Cardiac muscle cell (in vitro differentiated cells and primary cell): ENCODE measurements around the gene EIF4G3. TPM values are rescaled to one million over a fixed set of nuclear protein-coding genes. Genes with fewer than 3 reads are reported as not detected.
A peak's percentile ranks its signal among the peaks of the same experiment; 100 is the strongest.
"Not testable (repeated sequence)": the region's sequence is repeated elsewhere in the genome, so short reads cannot be mapped to it uniquely, and the experiment has no call there.

Experiments used
- DNase-seq, 2 donors: peaks; one replicate each; pipeline versions ENCODE4 v3.0.0 to v3.0.0-alpha.2; 2010 to 2017; ENCODE audit warnings: low read depth in 1 of 2, low spot score in 1 of 2
- H3K27ac ChIP-seq: fragments of 200-600 bp; sonication (generic); 2 replicates; pipeline ENCODE4 v1.5.1; 2016
- H3K27me3 ChIP-seq: fragments of 200-600 bp; sonication (generic); 2 replicates; pipeline ENCODE4 v1.6.0; 2016; ENCODE audit warnings: control low read depth
- H3K36me3 ChIP-seq: fragments of 200-600 bp; sonication (generic); 2 replicates; pipeline ENCODE4 v1.5.1; 2016; ENCODE audit warnings: control low read depth
- H3K4me1 ChIP-seq: fragments of 200-600 bp; sonication (generic); 2 replicates; pipeline ENCODE4 v1.8.1; 2017; ENCODE audit warnings: low read depth, mild to moderate bottlenecking, mixed run types
- H3K4me3 ChIP-seq: fragments of 200-600 bp; sonication (generic); 2 replicates; pipeline ENCODE4 v1.5.1; 2016; ENCODE audit warnings: mild to moderate bottlenecking
- H3K9me3 ChIP-seq: fragments of 200-600 bp; sonication (generic); 2 replicates; pipeline ENCODE4 v1.5.1; 2017; ENCODE audit warnings: low read depth, mild to moderate bottlenecking, control low read depth
- polyA plus RNA-seq: library from polyadenylated mRNA; unstranded; fragments of >200 nt; fragmentation: Nextera tagmentation; extraction: Ambion mirVana; gene quantifications from 2 replicates; pipeline ENCODE4 v1.2.1, GENCODE V29; 2016
- total RNA-seq: library from RNA; depleted of rRNA; stranded (reverse); fragments of >200 nt; gene quantifications from 2 replicates; pipeline ENCODE4 v1.2.3, GENCODE V29; 2016
- TF ChIP-seq, protein P1 (sequence below): IDR thresholded peaks from 2 replicates; pipeline ENCODE4 v1.5.1; 2012; ENCODE audit warnings: low read depth, mild to moderate bottlenecking, low read length

Gene EIF4G3
- total and polyA plus RNA-seq, 2 experiments from 2014 or later = 37.8 to 55.3 TPM

DNA sequence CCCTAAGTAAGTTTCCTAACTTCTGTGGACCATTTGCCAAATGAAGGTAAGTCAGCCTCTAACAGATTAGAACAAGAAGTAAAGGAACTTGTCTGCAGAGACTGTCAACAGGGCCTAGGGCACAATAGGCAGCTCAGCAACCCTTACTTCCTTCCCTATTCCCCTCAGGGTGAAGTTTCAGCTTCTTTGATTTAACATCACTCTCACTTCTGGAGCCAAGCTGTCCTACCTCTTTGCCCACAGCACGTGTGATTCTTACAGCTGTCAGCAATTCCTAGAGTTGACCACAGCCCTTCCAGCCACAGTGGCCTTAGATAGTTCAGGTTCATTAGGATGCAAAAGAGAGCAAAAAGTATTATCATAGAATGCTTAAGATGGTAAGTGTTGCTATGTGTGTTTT, 7.6 kb upstream of the EIF4G3 start:
- H3K27me3 ChIP-seq = peaks cover 4% of the 10 kb centered on the region
- H3K36me3 ChIP-seq = no peaks in the 10 kb centered on the region
- TF ChIP-seq, protein P1, sequence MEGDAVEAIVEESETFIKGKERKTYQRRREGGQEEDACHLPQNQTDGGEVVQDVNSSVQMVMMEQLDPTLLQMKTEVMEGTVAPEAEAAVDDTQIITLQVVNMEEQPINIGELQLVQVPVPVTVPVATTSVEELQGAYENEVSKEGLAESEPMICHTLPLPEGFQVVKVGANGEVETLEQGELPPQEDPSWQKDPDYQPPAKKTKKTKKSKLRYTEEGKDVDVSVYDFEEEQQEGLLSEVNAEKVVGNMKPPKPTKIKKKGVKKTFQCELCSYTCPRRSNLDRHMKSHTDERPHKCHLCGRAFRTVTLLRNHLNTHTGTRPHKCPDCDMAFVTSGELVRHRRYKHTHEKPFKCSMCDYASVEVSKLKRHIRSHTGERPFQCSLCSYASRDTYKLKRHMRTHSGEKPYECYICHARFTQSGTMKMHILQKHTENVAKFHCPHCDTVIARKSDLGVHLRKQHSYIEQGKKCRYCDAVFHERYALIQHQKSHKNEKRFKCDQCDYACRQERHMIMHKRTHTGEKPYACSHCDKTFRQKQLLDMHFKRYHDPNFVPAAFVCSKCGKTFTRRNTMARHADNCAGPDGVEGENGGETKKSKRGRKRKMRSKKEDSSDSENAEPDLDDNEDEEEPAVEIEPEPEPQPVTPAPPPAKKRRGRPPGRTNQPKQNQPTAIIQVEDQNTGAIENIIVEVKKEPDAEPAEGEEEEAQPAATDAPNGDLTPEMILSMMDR = no peak

DNA sequence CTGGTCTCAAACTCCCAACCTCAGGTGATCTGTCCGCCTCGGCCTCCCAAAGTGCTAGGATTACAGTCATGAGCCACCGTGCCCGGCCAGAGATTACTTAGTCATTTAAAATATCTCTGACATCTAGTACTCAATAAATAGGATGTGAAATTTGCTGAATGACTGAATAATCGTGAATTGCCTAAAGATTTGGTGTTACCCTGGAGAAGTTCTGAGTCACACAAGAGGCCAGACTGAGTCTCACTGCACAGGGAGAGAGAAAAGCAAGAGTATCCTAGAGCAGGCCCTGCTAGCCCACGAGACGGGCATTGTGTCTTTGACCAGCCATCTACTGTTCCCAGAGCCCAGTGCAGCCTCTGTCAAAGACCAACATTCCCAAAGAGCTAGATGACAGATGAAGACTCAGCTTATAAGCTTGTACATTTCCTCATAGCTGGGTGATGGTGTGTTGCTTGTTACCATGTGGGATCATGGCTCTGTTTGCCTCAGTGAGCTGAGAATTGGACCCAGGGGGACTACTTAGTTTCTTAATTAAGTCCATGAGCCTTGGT, 5.6 kb upstream of the EIF4G3 start:
- H3K4me1 ChIP-seq = peaks cover 4% of the 10 kb centered on the region
- TF ChIP-seq, protein P1 = no peak
- H3K36me3 ChIP-seq = no peaks in the 10 kb centered on the region
- no peak overlapping the region for H3K4me3 ChIP-seq
- no peaks in the 10 kb centered on the region for H3K9me3 ChIP-seq
- no peaks in the 10 kb centered on the region for H3K27me3 ChIP-seq
- no peak for DNase-seq
- no peak overlapping the region for H3K27ac ChIP-seq

More for the DNA sequence above, 7.6 kb upstream of the EIF4G3 start:
- H3K4me1 ChIP-seq = peaks cover 4% of the 10 kb centered on the region
- H3K4me3 ChIP-seq = no peak overlapping the region
- no peak overlapping the region for H3K27ac ChIP-seq
- no peaks in the 10 kb centered on the region for H3K9me3 ChIP-seq
- DNase-seq = peak in 1 of 2 donors; percentile 31

DNA sequence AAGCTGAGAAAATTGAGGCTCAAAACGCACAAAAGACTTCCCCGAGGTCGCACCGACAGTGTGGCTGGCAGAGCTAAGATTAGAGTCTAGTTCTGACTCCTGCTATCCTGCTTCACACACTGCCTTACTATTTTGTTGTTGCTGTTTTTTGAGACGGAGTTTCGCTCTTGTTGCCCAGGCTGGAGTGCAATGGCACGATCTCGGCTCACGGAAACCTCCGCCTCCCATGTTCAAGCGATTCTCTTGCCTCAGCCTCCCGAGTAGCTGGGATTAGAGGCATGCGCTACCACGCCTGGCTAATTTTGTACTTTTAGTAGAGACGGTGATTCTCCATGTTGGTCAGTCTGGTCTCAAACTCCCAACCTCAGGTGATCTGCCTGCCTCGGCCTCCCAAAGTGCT, 1.6 kb upstream of the EIF4G3 start:
- H3K36me3 ChIP-seq, H3K9me3 ChIP-seq, H3K27me3 ChIP-seq, H3K27ac ChIP-seq, H3K4me3 ChIP-seq, DNase-seq, H3K4me1 ChIP-seq: not testable (repeated sequence)

DNA sequence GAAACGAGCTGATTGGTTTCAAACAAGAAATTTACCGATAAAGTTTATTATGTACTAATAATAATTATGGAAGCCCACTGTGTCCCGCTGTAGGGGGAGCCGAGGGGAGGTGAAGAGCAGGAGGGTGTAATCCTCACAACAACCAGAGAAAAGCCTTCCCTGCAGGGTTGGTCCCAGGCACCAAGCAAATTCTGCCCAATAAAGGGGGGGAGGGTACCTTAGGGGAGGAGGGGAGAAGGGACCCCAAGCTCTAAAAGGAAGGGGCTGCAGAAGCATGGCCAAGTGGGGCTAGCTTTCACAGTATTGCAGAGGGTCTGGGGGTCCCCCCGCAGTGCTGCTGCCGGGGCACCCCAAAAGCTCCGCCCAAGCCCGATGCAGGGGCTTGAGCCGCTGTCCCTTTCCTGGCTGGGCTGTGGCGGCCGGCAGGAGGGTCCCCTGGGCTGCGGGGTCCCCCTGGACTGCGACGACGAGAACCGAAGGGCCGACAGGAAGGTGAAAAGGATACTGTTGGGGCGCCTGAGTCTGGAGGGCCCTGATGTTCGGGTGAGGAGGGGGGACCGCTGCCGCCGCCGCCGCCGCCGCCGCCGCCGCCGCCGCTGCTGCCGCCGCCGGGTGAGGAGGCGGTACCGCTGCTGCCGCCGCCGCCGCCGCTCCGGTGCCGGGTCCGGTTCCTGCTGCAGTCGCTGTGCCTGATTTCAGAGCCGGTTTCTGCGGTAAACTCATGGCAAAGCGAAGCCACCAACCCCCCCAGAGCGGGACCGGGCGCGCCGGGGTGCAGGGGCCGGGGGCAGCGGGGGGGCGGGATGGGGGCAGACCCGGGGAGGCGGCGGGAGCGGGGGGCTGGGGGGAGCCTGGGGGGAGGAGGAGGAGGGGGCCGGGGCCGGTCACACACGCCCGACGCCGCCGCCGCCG, 771 bp downstream of the EIF4G3 start:
- Histone ChIP-seq H3K4me1 (peaks cover 14% of the 10 kb centered on the region), H3K27ac (peak overlapping the region; percentile 84)
- TF ChIP-seq, protein P1 = no peak

DNA sequence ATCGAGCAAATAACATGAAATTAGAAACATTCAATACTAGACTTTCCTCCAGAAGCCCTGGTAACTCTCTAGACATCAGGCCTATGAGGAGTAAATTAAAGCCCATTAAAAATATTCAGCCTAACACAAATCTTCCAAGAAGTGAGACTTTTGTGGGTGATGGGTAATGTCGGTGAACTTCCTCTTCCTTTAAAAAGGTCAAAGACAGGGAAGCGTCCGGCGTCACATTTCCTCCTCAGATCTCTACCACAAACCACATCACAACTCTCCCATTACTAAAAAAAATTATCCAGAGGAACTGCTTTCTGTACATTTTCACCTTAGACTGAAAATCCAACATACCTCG, 1.4 kb downstream of the EIF4G3 start:
- no peaks in the 10 kb centered on the region for H3K27me3 ChIP-seq
- peaks cover 3% of the 10 kb centered on the region for H3K36me3 ChIP-seq
- H3K27ac ChIP-seq = peak overlapping the region; percentile 84
- peak in 1 of 2 donors; percentile 70 for DNase-seq
- TF ChIP-seq, protein P1 = no peak
- H3K9me3 ChIP-seq = no peaks in the 10 kb centered on the region
- peaks cover 14% of the 10 kb centered on the region for H3K4me1 ChIP-seq
- peak overlapping the region; percentile 99 for H3K4me3 ChIP-seq

More for the DNA sequence above, 771 bp downstream of the EIF4G3 start:
- Histone ChIP-seq H3K36me3 (no peaks in the 10 kb centered on the region), H3K9me3 (no peaks in the 10 kb centered on the region), H3K4me3 (peak overlapping the region; percentile 99), H3K27me3 (no peaks in the 10 kb centered on the region)
- DNase-seq = peak; percentile 41 to 60
